ENCODE results near the gene TRAF3. TPM values are rescaled to one million over a fixed set of nuclear protein-coding genes. Genes with fewer than 3 reads are reported as not detected.

Gene TRAF3
- total and polyA plus RNA-seq, 4 donors = 19.8 to 46.3 (median 41.9) TPM

DNA sequence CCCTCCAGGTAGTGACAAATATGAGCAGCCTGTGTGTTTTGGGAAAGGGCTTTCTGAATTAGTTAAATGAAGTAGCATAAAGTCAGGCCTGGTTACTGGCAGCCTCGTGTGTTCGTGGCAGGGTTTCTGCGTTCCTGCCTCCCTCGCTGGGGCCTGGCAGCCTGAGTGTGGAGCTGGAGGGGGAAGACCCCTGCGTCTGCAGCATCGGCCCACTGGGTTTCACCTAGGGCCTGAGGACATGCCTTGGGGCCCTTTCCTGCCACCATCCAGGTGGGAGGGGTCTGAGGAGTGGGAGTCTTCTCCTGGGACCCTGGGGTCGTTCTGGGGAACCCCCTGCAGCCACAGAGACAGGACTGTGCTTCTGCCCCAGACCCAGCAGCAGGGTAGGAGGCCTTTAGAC, 124.8 kb downstream of the TRAF3 start:
- H3K4me3 ChIP-seq (ENCODE audit: low read depth, low read length) = no peak overlapping the region
- H3K36me3 ChIP-seq (ENCODE audit: control insufficient read depth, insufficient read depth, low read length) = peaks cover 81% of the 10 kb centered on the region
- DNase-seq (ENCODE audit: low read depth in 4 of 6, low spot score in 6 of 6) = no peak
- no peak overlapping the region for H3K27ac ChIP-seq (ENCODE audit: low read depth, low read length)
- no peaks in the 10 kb centered on the region for H3K27me3 ChIP-seq (ENCODE audit: control insufficient read depth, insufficient read depth, low read length)
- no peaks in the 10 kb centered on the region for H3K9me3 ChIP-seq (ENCODE audit: control insufficient read depth, insufficient read depth, low read length)
- WGBS (ENCODE audit: insufficient coverage) = 85% methylated on average over 7 of the region's 7 CpGs
- peaks cover 3% of the 10 kb centered on the region for H3K4me1 ChIP-seq (ENCODE audit: control insufficient read depth, insufficient read depth, low read length)

GRCh38 chr14:102902523-102903247, 125.4 kb downstream of the TRAF3 start:
- Histone ChIP-seq H3K4me3 (ENCODE audit: low read depth, low read length) (no peak overlapping the region), H3K4me1 (ENCODE audit: control insufficient read depth, insufficient read depth, low read length) (peaks cover 3% of the 10 kb centered on the region), H3K36me3 (ENCODE audit: control insufficient read depth, insufficient read depth, low read length) (peaks cover 83% of the 10 kb centered on the region), H3K27me3 (ENCODE audit: control insufficient read depth, insufficient read depth, low read length) (no peaks in the 10 kb centered on the region), H3K27ac (ENCODE audit: low read depth, low read length) (no peak overlapping the region), H3K9me3 (ENCODE audit: control insufficient read depth, insufficient read depth, low read length) (no peaks in the 10 kb centered on the region)
- DNase-seq (ENCODE audit: low read depth in 4 of 6, low spot score in 6 of 6) = no peak
- 89% methylated on average over 12 of the region's 12 CpGs for WGBS (ENCODE audit: insufficient coverage)

- H3K27me3 ChIP-seq (ENCODE audit: control insufficient read depth, insufficient read depth, low read length) = no peaks in the 10 kb centered on the region
- 92% methylated on average over 27 of the region's 29 CpGs for WGBS (ENCODE audit: insufficient coverage)
Measured at GRCh38 chr14:102903248-102903888, 126.1 kb downstream of the TRAF3 start.

DNA sequence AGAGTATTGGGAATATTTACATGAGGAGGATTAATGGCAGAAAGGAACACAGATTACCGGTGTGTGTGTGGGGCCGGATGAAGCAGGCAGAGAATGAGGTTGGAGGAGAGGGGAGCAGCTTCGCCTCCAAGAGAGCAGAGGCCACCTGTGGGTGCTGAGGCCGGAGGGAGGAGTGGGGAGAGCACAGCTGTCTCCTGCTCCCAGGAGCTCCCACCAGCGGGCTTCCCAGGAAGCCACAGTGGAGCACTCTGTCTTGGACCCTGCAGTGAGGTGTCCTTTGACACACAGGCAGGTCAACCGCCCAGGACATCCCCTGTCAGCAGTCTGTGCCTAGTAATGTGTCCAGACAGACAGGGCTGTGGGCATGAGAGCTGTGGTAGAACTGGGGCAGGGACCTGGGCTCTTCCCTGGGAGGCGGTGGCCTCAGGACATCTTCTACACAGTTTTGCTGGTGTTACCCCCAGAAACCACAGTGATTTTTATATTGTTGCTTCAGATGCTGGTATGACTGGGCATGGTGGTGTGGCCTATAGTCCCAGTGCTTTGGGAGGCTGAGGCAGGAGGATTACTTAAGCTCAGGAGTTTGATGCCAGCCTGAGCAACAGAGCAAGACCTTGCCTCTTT, 126.8 kb downstream of the TRAF3 start:
- Histone ChIP-seq H3K9me3 (ENCODE audit: control insufficient read depth, insufficient read depth, low read length) (no peaks in the 10 kb centered on the region), H3K27ac (ENCODE audit: low read depth, low read length) (no peak overlapping the region), H3K36me3 (ENCODE audit: control insufficient read depth, insufficient read depth, low read length) (peaks cover 87% of the 10 kb centered on the region), H3K4me3 (ENCODE audit: low read depth, low read length) (no peak overlapping the region), H3K27me3 (ENCODE audit: control insufficient read depth, insufficient read depth, low read length) (no peaks in the 10 kb centered on the region), H3K4me1 (ENCODE audit: control insufficient read depth, insufficient read depth, low read length) (peaks cover 3% of the 10 kb centered on the region)
- DNase-seq (ENCODE audit: low read depth in 4 of 6, low spot score in 6 of 6) = no peak
- WGBS (ENCODE audit: insufficient coverage) = 94% methylated on average over 7 of the region's 7 CpGs

More at GRCh38 chr14:102903248-102903888, 126.1 kb downstream of the TRAF3 start:
- Histone ChIP-seq H3K36me3 (ENCODE audit: control insufficient read depth, insufficient read depth, low read length) (peaks cover 86% of the 10 kb centered on the region), H3K4me1 (ENCODE audit: control insufficient read depth, insufficient read depth, low read length) (peaks cover 3% of the 10 kb centered on the region), H3K27ac (ENCODE audit: low read depth, low read length) (no peak overlapping the region), H3K4me3 (ENCODE audit: low read depth, low read length) (no peak overlapping the region), H3K9me3 (ENCODE audit: control insufficient read depth, insufficient read depth, low read length) (no peaks in the 10 kb centered on the region)
- DNase-seq (ENCODE audit: low read depth in 4 of 6, low spot score in 6 of 6) = no peak

DNA sequence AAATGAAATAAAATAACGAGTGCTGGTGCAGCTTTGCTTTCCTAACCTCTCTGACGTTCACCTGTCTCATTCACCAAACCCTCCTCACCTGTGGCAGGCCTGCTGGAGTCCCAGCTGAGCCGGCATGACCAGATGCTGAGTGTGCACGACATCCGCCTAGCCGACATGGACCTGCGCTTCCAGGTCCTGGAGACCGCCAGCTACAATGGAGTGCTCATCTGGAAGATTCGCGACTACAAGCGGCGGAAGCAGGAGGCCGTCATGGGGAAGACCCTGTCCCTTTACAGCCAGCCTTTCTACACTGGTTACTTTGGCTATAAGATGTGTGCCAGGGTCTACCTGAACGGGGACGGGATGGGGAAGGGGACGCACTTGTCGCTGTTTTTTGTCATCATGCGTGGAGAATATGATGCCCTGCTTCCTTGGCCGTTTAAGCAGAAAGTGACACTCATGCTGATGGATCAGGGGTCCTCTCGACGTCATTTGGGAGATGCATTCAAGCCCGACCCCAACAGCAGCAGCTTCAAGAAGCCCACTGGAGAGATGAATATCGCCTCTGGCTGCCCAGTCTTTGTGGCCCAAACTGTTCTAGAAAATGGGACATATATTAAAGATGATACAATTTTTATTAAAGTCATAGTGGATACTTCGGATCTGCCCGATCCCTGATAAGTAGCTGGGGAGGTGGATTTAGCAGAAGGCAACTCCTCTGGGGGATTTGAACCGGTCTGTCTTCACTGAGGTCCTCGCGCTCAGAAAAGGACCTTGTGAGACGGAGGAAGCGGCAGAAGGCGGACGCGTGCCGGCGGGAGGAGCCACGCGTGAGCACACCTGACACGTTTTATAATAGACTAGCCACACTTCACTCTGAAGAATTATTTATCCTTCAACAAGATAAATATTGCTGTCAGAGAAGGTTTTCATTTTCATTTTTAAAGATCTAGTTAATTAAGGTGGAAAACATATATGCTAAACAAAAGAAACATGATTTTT, 128.2 kb downstream of the TRAF3 start:
- Histone ChIP-seq H3K27me3 (ENCODE audit: control insufficient read depth, insufficient read depth, low read length) (no peaks in the 10 kb centered on the region), H3K36me3 (ENCODE audit: control insufficient read depth, insufficient read depth, low read length) (peaks cover 88% of the 10 kb centered on the region), H3K9me3 (ENCODE audit: control insufficient read depth, insufficient read depth, low read length) (no peaks in the 10 kb centered on the region), H3K27ac (ENCODE audit: low read depth, low read length) (no peak overlapping the region), H3K4me1 (ENCODE audit: control insufficient read depth, insufficient read depth, low read length) (peaks cover 3% of the 10 kb centered on the region), H3K4me3 (ENCODE audit: low read depth, low read length) (no peak overlapping the region)
- WGBS (ENCODE audit: insufficient coverage) = 96% methylated on average over 22 of the region's 38 CpGs
- DNase-seq (ENCODE audit: low read depth in 4 of 6, low spot score in 6 of 6) = no peak

DNA sequence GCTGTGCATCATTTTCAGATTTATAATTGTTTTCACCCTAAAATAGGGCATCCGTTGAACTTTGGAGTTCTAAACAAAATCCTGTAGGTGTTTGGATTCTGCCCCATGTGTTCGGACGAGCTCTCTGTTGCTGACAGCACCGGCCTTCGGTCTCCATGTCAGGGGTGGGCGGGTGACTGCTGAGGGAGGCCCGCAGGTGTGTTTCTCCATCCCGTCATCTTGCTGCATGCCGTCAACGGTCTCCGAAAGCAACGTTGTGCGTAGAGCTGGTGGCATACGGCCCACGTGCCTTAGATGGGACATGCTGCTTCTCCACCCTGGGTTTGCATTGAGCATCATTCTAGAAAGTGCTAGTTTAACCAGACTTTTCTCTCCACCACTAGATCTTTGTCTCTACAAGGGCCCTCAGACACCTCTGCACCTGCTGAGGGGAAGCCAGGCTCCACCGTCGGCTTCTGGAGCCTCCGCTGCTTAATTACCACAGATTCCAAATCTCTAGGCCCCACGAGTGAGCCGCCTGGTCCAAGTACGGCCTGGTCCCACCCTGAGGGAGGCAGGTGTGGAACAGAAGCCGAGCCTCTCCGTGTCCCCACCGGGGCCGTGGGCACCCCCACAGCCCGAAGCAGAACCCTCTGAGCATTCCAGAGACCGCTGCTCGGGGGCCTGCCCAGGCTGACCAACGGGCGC, 129.5 kb downstream of the TRAF3 start:
- Histone ChIP-seq H3K27me3 (ENCODE audit: control insufficient read depth, insufficient read depth, low read length) (no peaks in the 10 kb centered on the region), H3K27ac (ENCODE audit: low read depth, low read length) (no peak overlapping the region), H3K4me3 (ENCODE audit: low read depth, low read length) (no peak overlapping the region), H3K4me1 (ENCODE audit: control insufficient read depth, insufficient read depth, low read length) (no peaks in the 10 kb centered on the region), H3K9me3 (ENCODE audit: control insufficient read depth, insufficient read depth, low read length) (no peaks in the 10 kb centered on the region), H3K36me3 (ENCODE audit: control insufficient read depth, insufficient read depth, low read length) (peaks cover 86% of the 10 kb centered on the region)
- 98% methylated on average over 30 of the region's 30 CpGs for WGBS (ENCODE audit: insufficient coverage)
- no peak for DNase-seq (ENCODE audit: low read depth in 4 of 6, low spot score in 6 of 6)

DNA sequence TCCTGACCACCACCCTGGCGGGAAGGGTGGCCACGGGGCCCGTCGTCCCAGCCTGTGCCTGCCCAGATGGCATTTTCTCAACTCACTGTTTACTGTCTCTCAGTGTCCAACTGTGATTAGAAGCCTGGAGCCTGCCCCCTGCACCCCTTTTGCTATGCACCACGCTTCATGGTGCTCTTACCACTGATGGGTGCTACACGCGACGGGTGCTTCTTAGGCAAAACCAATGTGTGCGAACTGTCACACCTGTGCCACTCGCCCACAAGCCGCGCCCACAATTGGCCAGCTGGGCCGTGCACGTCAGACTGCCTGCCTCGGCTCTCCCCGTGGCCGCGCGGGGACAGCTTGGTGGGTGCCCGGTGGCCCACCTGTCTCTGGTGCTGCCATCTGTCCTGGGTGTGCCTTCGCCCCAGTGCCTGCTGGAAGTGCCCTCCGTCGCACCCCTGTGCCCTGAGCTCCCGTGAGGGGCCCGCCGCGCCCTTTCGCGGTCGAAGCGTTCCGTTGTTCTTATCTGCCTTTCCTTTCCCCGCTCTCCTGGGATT, 130.1 kb downstream of the TRAF3 start:
- peaks cover 86% of the 10 kb centered on the region for H3K36me3 ChIP-seq (ENCODE audit: control insufficient read depth, insufficient read depth, low read length)
- no peak overlapping the region for H3K4me3 ChIP-seq (ENCODE audit: low read depth, low read length)
- H3K4me1 ChIP-seq (ENCODE audit: control insufficient read depth, insufficient read depth, low read length) = no peaks in the 10 kb centered on the region
- no peaks in the 10 kb centered on the region for H3K27me3 ChIP-seq (ENCODE audit: control insufficient read depth, insufficient read depth, low read length)
- WGBS (ENCODE audit: insufficient coverage) = 96% methylated on average over 23 of the region's 33 CpGs
- no peak overlapping the region for H3K27ac ChIP-seq (ENCODE audit: low read depth, low read length)
- DNase-seq (ENCODE audit: low read depth in 4 of 6, low spot score in 6 of 6) = no peak
- H3K9me3 ChIP-seq (ENCODE audit: control insufficient read depth, insufficient read depth, low read length) = no peaks in the 10 kb centered on the region

DNA sequence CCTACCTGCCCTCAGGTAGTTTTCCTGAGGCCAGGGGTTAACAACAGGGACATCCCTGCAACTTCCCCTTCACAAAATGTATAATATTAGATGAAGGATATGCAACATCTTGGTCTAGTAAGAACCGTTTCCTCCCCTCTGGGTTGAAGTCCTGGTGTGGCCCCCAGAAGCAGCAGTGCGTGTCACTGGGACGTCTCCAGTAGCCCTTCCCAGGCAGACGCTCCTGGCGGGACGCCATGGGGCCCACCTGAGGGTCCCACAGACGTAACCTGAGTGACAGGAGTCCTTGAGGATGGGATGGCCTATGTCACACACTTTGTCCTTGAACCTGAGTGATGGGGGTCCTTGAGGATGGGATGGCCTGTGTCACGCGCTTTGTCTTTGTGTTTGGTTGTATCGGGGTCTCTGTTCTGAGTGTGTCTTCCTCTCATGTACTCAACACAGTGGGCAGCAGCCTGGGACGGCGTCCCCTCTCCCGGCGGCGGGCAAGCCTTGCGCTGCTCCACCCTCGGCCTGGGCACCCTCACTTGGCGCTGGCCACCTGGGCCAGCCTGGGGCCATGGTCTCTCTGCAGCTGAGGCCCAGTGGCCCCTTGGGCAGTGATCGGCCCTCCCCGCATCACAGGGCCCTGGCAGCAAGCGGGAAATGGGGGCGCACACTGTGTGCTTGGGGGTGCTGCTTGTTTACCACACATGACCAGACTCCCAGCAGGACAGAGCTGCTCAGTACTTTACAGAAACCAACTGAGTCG, 130.9 kb downstream of the TRAF3 start:
- WGBS (ENCODE audit: insufficient coverage) = 91% methylated on average over 20 of the region's 23 CpGs
- Histone ChIP-seq H3K36me3 (ENCODE audit: control insufficient read depth, insufficient read depth, low read length) (peaks cover 84% of the 10 kb centered on the region), H3K4me1 (ENCODE audit: control insufficient read depth, insufficient read depth, low read length) (no peaks in the 10 kb centered on the region), H3K27me3 (ENCODE audit: control insufficient read depth, insufficient read depth, low read length) (no peaks in the 10 kb centered on the region), H3K4me3 (ENCODE audit: low read depth, low read length) (no peak overlapping the region), H3K9me3 (ENCODE audit: control insufficient read depth, insufficient read depth, low read length) (no peaks in the 10 kb centered on the region), H3K27ac (ENCODE audit: low read depth, low read length) (no peak overlapping the region)
- DNase-seq (ENCODE audit: low read depth in 4 of 6, low spot score in 6 of 6) = no peak
